WTC11 (cell line): ENCODE results near the gene SAMM50.

Experiments
- ATF1 ChIP-seq: sonication (generic); formaldehyde crosslinking; IDR thresholded peaks from 2 replicates; pipeline ENCODE4 v1.8.1; 2023; ENCODE audit warnings: mild to moderate bottlenecking, moderate library complexity, missing genetic modification reagents
- ATF2 ChIP-seq: sonication (generic); formaldehyde crosslinking; IDR thresholded peaks from 2 replicates; pipeline ENCODE4 v1.8.1; 2022; ENCODE audit warnings: low read depth, missing genetic modification reagents, borderline replicate concordance
- CREB1 ChIP-seq: sonication (generic); formaldehyde crosslinking; IDR thresholded peaks from 2 replicates; pipeline ENCODE4 v1.8.0; 2023; ENCODE audit warnings: mild to moderate bottlenecking, missing genetic modification reagents
- CTCF ChIP-seq: fragments of 200-600 bp; IDR thresholded peaks from 2 replicates; pipeline ENCODE4 v1.8.0; 2022; ENCODE audit warnings: antibody characterized with exemption
- HMGXB4 ChIP-seq: sonication (generic); formaldehyde crosslinking; IDR thresholded peaks from 2 replicates; pipeline ENCODE4 v1.8.1; 2023; ENCODE audit warnings: mild to moderate bottlenecking, moderate library complexity, missing genetic modification reagents
- RELA ChIP-seq: sonication (generic); formaldehyde crosslinking; IDR thresholded peaks from 2 replicates; pipeline ENCODE4 v1.8.1; 2022; ENCODE audit warnings: missing genetic modification reagents, mild to moderate bottlenecking, borderline replicate concordance

- TF ChIP-seq ATF1 (CRISPR knock-in tag): no peak
- TF ChIP-seq ATF2 (CRISPR knock-in tag): no peak
- TF ChIP-seq CREB1: no peak
- TF ChIP-seq CTCF: no peak
- TF ChIP-seq HMGXB4: no peak
- no peak for TF ChIP-seq RELA (CRISPR knock-in tag)
Measured at GRCh38 chr22:43910178-43910695, 45.0 kb upstream of the SAMM50 start.
